A673 (cell line): Measurements from ENCODE around the gene CIT. TPM values are rescaled to one million over a fixed set of nuclear protein-coding genes. Genes with fewer than 3 reads are reported as not detected.

Experiments
- BruUV-seq: library from RNA; stranded (reverse); fragments of 400-500 nt; replicated peaks from 2 replicates; lab custom pipeline; 2021; lab: Mats Ljungman, UMichigan
- CTCF ChIA-PET: fragments of 300-600 bp; sonication (Branson Sonifier 250); formaldehyde crosslinking; loops from one replicate; lab custom pipeline; 2022; ENCODE audit warnings: antibody characterized with exemption; lab: Charles Lee
- POLR2A ChIA-PET: fragments of 300-600 bp; sonication (Branson Sonifier 250); formaldehyde crosslinking; loops from one replicate; lab custom pipeline; 2022; ENCODE audit warnings: antibody characterized with exemption; ENCODE audit not compliant: low non-redundant PET; lab: Charles Lee
- DNase-seq: peaks from one replicate; pipeline ENCODE4 v3.0.0-alpha.2; 2015; ENCODE audit warnings: low spot score
- H3K27ac ChIP-seq: fragments of 200-600 bp; sonication (generic); 2 replicates; pipeline ENCODE4 v1.5.1; 2016; ENCODE audit warnings: mixed run types, low read depth, mild to moderate bottlenecking, mixed read lengths, antibody characterized with exemption, low read length; ENCODE audit not compliant: poor library complexity, severe bottlenecking
- H3K27me3 ChIP-seq: fragments of 200-600 bp; sonication (generic); replicated peaks from 2 replicates; pipeline ENCODE4 v1.6.1; 2017; ENCODE audit warnings: mixed run types, low read depth, mild to moderate bottlenecking, mixed read lengths, antibody characterized with exemption, low read length; ENCODE audit not compliant: insufficient read depth, poor library complexity
- H3K36me3 ChIP-seq: fragments of 200-600 bp; sonication (generic); 2 replicates; pipeline ENCODE4 v1.6.1; 2016; ENCODE audit warnings: mixed run types, mild to moderate bottlenecking, mixed read lengths, antibody characterized with exemption, low read length; ENCODE audit not compliant: insufficient read depth, poor library complexity, severe bottlenecking
- H3K4me1 ChIP-seq: fragments of 200-600 bp; sonication (generic); 2 replicates; pipeline ENCODE4 v1.6.1; 2017; ENCODE audit warnings: mixed run types, mild to moderate bottlenecking, mixed read lengths, antibody characterized with exemption, low read length; ENCODE audit not compliant: insufficient read depth, poor library complexity, severe bottlenecking
- H3K4me3 ChIP-seq: fragments of 200-600 bp; sonication (generic); 2 replicates; pipeline ENCODE4 v1.5.1; 2016; ENCODE audit warnings: low read depth, mixed run types, mild to moderate bottlenecking, mixed read lengths, low read length; ENCODE audit not compliant: poor library complexity, severe bottlenecking
- H3K9me3 ChIP-seq: fragments of 200-600 bp; sonication (generic); 2 replicates; pipeline ENCODE4 v1.6.1; 2016; ENCODE audit warnings: mixed run types, low read depth, mild to moderate bottlenecking, mixed read lengths, antibody characterized with exemption, low read length; ENCODE audit not compliant: poor library complexity, severe bottlenecking
- EZH2 ChIP-seq: fragments of 200-600 bp; sonication (generic); IDR thresholded peaks from 2 replicates; pipeline ENCODE4 v1.6.1; 2017; ENCODE audit warnings: borderline replicate concordance, low read depth, mild to moderate bottlenecking, mixed read lengths, antibody characterized with exemption, low read length; ENCODE audit not compliant: poor library complexity, severe bottlenecking
- intact Hi-C: fragments of 100-400 bp; cut with micrococcal nuclease; formaldehyde crosslinking; loops from one replicate; pipeline ENCODE4 v1.10.0; 2022; ENCODE audit not compliant: unreplicated experiment
- total RNA-seq: library from RNA; stranded (reverse); gene quantifications from 2 replicates; pipeline ENCODE4 v1.2.3, GENCODE V29; 2021
- TF ChIP-seq, protein P1 (sequence below): fragments of 300-800, 200-600 bp; sonication (generic); conservative IDR thresholded peaks from 2 replicates; pipeline ENCODE4 v1.5.1; 2017; ENCODE audit warnings: low read depth, mild to moderate bottlenecking, antibody characterized with exemption, low read length, moderate library complexity, mixed read lengths

CIT gene
- total RNA-seq, 1 experiment from 2014 or later: 62.4 TPM

DNA sequence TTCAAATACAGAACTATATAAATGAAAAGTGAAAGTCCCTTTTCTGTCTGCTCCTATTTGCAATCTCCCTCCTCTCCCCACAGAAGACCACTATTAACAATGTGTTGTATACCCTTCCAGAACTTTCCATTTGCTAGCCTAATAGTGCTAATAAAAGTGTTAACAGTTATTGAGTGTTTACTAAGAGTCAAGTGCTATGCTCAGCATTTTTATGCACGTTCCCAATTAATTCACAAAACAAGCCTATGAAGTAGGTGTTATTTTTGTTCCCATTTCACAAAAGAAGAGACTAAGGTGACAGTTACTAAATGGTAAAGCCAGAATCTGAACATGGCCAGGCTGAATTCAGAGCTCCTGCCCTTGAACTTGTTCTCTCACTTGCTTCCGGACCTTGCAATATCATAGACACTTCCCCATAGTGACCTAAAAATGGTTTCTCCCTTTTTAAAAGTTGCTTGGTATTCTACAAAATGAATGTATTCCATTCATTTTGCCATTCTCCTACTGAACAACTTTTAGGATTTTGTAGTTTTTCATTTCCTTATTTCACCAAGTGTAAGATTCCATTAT lies 210.8 kb downstream of the CIT start:
- H3K36me3 ChIP-seq: peaks cover 7% of the 10 kb centered on the region
- H3K4me1 ChIP-seq: peaks cover 9% of the 10 kb centered on the region
- DNase-seq: no peak
- ChIA-PET CTCF (no interaction called here), POLR2A (no interaction called here)
- TF ChIP-seq EZH2: no peak
- TF ChIP-seq, protein P1, sequence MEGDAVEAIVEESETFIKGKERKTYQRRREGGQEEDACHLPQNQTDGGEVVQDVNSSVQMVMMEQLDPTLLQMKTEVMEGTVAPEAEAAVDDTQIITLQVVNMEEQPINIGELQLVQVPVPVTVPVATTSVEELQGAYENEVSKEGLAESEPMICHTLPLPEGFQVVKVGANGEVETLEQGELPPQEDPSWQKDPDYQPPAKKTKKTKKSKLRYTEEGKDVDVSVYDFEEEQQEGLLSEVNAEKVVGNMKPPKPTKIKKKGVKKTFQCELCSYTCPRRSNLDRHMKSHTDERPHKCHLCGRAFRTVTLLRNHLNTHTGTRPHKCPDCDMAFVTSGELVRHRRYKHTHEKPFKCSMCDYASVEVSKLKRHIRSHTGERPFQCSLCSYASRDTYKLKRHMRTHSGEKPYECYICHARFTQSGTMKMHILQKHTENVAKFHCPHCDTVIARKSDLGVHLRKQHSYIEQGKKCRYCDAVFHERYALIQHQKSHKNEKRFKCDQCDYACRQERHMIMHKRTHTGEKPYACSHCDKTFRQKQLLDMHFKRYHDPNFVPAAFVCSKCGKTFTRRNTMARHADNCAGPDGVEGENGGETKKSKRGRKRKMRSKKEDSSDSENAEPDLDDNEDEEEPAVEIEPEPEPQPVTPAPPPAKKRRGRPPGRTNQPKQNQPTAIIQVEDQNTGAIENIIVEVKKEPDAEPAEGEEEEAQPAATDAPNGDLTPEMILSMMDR: no peak
- H3K9me3 ChIP-seq: no peaks in the 10 kb centered on the region
- BruUV-seq: no TSS peak
- no peaks in the 10 kb centered on the region for H3K27me3 ChIP-seq
- intact Hi-C loops: loop anchor here (5.0 kb wide), 1 partner anchor 944 kb away; no protein-coding TSS in a partner anchor
- no peak overlapping the region for H3K4me3 ChIP-seq
- H3K27ac ChIP-seq: no peak overlapping the region

DNA sequence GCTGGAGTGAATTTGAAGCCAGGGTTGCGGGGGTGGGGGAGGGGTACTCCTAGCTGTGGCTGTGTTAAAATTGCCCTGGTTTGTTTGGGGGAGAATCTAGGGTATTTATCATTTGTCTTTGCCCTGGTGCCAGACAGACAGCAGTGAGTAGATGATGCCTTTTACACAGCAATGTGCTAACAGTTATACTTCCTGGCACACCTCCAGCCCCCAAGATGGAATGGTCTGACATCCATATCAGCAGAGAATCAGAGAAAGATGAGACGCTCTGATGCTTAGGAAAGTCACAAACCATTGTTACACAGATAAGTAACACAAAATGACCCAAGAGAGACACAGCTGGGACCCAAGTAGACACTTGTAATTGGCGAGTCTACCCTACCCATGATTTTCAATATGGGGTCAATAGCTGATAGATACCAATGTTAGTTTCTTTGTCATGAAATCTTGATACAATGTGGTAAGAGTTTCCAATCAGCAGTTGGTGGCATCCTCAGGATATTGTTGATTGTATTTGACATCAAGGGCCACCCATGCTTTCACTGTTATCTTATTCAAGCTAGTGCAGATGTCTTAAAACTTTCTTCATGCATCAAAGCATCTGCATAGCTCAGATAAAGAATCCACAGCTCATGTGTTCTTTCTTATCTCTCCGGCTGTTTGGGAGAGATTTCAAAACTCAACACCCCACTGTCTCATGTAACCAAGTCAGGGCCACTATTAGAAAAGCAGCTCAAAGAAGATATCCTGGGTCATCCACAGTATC lies 211.8 kb downstream of the CIT start:
- Histone ChIP-seq H3K27ac (no peak overlapping the region), H3K36me3 (no peaks in the 10 kb centered on the region), H3K27me3 (no peaks in the 10 kb centered on the region), H3K9me3 (no peaks in the 10 kb centered on the region), H3K4me1 (peaks cover 9% of the 10 kb centered on the region), H3K4me3 (no peak overlapping the region)
- BruUV-seq: no TSS peak
- TF ChIP-seq, protein P1: no peak
- TF ChIP-seq EZH2: no peak
- intact Hi-C loops: loop anchor here (5.0 kb wide), 1 partner anchor 943 kb away; no protein-coding TSS in a partner anchor
- CTCF ChIA-PET: no interaction called here
- POLR2A ChIA-PET: no interaction called here
- no peak for DNase-seq

DNA sequence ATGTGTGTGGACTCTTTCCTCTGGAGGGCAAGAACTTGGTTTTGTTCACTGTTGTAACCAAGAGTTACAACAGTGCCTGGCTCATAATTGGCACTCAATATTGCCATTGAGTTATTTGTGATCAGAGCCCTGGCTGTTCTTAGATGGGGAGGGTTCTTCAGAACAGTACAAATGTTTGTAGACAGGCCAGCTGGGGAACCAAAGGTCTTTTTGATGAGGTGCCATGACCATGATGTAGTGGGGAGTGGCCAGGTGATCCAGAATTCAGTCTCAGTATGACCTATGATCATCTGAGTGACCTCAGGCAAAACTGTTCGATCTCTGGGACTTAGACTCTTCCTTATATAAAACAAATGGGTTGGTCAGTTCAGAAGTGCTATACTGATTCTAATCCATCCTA lies 212.5 kb downstream of the CIT start:
- intact Hi-C loops: loop anchor here (5.0 kb wide), 1 partner anchor 942 kb away; no protein-coding TSS in a partner anchor
- CTCF ChIA-PET: no interaction called here
- peaks cover 9% of the 10 kb centered on the region for H3K4me1 ChIP-seq
- no peak for TF ChIP-seq EZH2
- TF ChIP-seq, protein P1: no peak
- H3K27me3 ChIP-seq: no peaks in the 10 kb centered on the region
- no TSS peak for BruUV-seq
- no peaks in the 10 kb centered on the region for H3K9me3 ChIP-seq
- H3K36me3 ChIP-seq: no peaks in the 10 kb centered on the region
- POLR2A ChIA-PET: no interaction called here
- H3K4me3 ChIP-seq: no peak overlapping the region
- H3K27ac ChIP-seq: no peak overlapping the region
- no peak for DNase-seq
